ENCODE data around the gene SLC47A1.
"Not testable (repeated sequence)": the region's sequence is repeated elsewhere in the genome, so short reads cannot be mapped to it uniquely, and the experiment has no call there.

The SLC47A1 gene

DNA sequence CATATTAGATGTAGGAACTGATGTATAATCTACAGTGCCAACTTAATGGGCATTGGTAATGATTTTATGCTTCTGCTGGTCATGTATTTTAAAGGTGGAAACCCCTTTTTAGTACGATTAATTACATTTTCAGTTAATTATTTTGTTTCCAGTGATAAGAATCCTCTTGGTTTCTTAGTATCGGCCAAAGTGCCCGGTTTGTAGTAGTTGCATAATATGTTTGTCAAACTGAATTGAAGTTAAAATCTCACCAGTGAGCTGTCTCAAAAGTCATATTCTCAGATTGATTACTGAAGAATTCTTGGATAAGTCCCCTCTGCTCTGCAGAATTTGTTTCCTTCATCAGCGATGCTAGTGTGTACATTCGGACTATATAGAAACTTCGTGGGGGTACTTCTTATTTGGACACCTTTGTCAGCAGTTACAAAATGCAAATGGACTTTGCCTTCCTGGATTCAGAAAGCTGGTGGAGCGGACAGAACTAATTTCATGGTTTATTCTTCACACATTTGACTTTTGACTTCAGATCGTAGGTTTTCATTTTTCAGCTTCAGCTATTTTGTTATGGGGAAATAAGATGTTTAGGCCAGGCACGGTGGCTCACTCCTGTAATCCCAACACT, 28.2 kb downstream of the SLC47A1 start:
- DNase-seq = no peak

DNA sequence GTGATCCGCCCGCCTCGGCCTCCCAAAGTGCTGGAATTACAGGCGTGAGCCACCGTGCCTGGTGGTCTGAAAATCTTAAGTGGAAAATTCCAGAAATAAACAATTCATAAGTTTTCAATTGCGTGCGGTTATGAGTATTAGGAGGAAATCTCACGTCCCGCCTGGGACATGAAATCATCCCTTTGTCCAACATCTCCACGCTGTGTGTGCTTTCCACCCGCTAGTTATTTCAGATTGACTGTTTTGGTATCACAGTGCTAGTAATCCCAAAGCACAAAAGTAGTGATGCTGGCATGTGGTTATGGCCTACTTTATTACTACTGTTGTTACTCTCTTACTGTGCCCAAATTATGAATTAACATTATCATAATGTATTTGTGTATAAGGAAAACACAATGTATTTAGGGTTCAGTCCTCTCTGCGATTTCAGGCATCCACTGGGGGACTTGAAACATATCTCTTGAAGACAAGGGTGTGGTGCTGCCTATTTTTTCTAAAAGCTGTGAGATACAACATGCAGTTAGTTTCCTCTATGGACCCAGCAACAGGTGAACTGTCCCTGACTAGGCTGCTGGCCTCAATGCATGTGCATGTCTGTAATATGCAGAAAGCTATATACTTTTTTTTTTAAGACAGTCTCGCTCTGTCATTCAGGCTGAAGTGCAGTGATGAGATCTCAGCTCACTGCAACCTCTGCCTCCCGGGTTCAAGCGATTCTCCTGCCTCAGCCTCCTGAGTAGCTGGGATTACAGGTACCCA, 32.3 kb downstream of the SLC47A1 start:
- DNase-seq = no peak

DNA sequence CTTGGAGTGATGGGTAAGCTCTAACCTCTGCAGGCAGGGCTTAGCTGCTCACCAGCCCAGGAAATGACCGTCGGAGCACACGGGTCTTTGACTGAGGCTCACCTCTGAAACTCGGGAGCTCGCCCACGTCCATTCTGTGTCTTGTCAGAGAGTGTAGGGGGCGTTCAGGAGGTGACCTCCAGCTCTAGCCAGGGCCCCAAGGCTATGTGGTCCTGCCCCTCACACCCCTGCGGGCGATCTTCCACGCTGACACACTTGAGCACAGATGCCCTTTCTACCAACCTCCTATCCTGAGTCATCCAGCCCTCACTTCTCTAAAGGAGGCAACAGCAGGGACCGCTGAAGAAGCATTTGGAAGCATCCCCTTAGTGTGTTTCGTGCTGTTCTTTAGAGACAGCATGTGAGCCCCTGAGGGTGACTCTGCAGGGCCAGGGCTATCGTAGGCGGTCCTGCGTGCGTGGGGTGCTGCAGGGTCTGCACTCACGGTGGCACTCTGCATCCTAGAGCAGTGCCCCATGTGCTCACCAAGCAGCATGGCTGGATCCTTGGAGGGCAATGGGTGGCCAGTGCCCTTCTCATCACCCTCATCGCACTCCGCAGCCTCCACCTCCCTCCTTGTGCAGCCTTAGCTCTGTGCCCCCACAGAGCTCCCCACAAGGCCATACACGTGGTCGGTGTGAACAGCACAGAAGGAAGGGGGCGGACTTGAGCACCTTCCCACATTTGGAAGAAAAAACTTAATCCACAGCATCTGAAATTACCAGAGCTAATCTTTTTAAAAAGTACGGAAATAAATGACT, 33.8 kb downstream of the SLC47A1 start:
- DNase-seq = no peak

- no peak for DNase-seq
Measured at GRCh38 chr17:19568016-19568350, 34.3 kb downstream of the SLC47A1 start.

GRCh38 chr17:19569785-19570543, 36.3 kb downstream of the SLC47A1 start:
- no peak for DNase-seq

GRCh38 chr17:19570544-19571062, 36.9 kb downstream of the SLC47A1 start:
- no peak for DNase-seq

DNA sequence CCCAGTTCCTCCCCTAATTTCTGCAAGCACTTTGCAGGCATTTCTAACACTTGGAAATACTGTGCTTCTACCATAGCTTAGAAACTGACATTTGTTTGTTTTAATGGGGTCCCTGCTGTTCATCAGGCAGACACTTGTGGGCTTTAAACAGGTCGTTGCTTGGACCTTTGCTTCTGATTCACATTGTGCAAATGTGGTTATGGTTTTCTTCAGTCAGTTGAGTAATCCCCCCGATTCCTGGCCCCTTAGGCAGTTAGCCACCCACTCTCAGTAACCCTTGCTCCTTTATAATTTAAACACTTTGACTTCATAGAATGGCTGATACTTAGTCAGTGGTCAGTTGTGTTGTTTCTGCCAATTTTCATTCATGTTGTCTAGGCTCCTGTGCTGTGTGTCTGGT, 39.4 kb downstream of the SLC47A1 start:
- no peak for DNase-seq

GRCh38 chr17:19574956-19575355, 41.3 kb downstream of the SLC47A1 start:
- DNase-seq = no peak

GRCh38 chr17:19578545-19578944, 44.9 kb downstream of the SLC47A1 start:
- DNase-seq = no peak

GRCh38 chr17:19579192-19579761, 45.6 kb downstream of the SLC47A1 start:
- DNase-seq = no peak

GRCh38 chr17:19579867-19580565, 46.4 kb downstream of the SLC47A1 start:
- DNase-seq = peak; percentile 19

DNA sequence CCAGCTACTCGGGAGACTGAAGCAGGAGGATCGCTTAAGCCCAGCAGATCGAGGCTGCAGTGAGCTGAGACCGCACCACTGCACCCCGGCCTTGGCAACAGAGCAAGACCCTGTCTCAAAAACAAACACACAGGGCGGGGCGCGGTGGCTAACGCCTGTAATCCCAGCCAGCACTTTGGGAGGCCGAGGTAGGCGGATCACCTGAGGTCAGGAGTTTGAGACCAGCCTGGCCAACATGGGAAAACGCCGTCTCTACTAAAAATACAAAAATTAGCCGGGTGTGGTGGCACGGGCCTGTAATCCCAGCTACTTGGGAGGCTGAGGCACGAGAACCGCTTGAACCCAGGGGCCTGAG, 46.9 kb downstream of the SLC47A1 start:
- not testable (repeated sequence) for DNase-seq

DNA sequence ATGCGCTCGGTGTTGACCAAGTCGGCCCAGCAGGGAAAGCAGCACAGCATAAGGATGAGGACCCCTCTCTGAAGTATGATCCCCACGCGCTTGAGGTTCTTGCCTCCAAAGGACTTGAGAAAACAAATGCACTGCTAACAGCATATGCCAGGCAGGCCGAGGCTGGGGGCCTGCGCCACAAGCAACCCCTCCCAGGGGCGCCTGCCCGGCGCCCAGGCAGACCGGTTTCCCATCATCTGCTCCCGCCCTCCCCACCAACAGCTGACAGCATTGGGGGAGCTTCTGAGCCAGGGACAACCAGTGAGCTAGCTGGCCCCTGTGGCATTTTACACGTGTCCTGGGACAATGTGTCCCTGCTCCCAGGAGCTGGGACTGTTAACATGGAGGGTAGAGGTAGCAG, 48.5 kb downstream of the SLC47A1 start:
- not testable (repeated sequence) for DNase-seq

GRCh38 chr17:19583871-19584270, 50.2 kb downstream of the SLC47A1 start:
- no peak for DNase-seq

GRCh38 chr17:19590451-19590850, 56.8 kb downstream of the SLC47A1 start:
- DNase-seq = no peak

GRCh38 chr17:19590912-19591551, 57.4 kb downstream of the SLC47A1 start:
- DNase-seq = peak; percentile 13

DNA sequence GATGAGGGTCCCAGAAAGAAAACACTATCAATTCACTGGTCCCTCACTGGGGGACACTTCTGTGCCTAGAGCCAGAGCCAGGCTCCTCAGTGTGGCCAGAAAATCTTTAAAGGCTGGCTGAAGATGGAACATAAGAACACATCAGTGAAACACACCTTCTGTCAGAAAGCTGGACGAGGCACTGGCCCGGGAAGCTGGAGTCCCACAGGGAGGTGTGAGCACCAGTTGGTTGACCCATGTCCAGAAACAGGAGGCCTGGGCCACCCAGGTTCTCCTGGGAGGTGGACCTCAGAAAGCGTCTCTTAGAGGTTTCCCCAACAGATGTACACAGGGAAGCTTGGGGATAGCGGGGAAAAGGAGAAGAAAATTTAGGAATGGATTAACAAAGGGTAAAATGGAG, 58.7 kb downstream of the SLC47A1 start:
- DNase-seq = no peak

- DNase-seq = no peak
Measured at GRCh38 chr17:19596869-19597268, 63.2 kb downstream of the SLC47A1 start.

DNA sequence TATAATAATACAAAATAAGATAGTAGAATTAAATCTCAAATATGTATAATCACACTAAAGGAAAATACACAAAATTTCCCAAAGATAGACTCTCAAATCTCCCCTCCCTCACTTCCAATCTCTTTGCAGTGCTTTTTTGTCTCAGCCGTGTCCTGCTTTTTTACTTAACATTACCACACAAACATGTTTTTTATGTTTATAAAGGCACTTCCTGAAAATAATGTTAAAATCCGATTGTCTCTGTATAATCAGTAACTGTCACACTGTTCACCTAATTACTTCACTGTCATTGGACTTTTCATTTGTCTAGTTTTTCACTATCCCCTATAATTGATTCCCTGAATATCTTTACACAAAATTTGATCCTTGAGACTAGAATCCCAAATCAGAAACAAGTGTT, 76.7 kb downstream of the SLC47A1 start:
- DNase-seq = no peak

DNA sequence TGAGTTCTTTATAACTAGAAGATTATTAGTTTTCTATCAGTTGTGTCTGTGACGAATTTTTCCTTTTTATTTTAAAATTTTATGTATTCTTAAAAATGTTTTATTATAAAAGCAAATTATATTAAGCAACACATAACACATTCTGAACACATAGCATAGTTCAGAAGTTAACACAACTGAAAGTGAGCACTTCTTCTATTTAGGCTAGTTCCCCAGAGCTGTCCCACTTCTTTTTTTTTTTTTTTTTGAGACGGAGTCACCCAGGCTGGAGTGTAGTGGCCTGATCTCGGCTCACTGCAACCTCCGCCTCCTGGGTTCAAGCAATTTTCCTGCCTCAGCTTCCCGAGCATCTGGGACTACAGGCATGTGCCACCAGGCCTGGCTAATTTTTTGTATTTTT, 77.2 kb downstream of the SLC47A1 start:
- no peak for DNase-seq

GRCh38 chr17:19613979-19614378, 80.3 kb downstream of the SLC47A1 start:
- DNase-seq = no peak

- no peak for DNase-seq
Measured at GRCh38 chr17:19614900-19615299, 81.2 kb downstream of the SLC47A1 start.
